Fibroblast of lung (primary cell): ENCODE results near the gene PMS2.
"Not testable (repeated sequence)": the region's sequence is repeated elsewhere in the genome, so short reads cannot be mapped to it uniquely, and the experiment has no call there.

ENCODE experiments used
- CTCF ChIP-seq, 2 donors: IDR thresholded peaks in 1 of 2; conservative IDR thresholded peaks in 1 of 2; 1 replicate in 1 of 2; 2 replicates in 1 of 2; pipeline ENCODE4 v1.5.1; 2011 to 2012; ENCODE audit warnings: low read length in 2 of 2, control low read depth in 1 of 2, inconsistent platforms in 1 of 2, low read depth in 1 of 2, mild to moderate bottlenecking in 1 of 2
- EZH2 ChIP-seq: IDR thresholded peaks from 2 replicates; pipeline ENCODE4 v1.5.1; 2012; ENCODE audit warnings: low read length, control low read depth, mild to moderate bottlenecking; ENCODE audit errors: missing control alignments

- not testable (repeated sequence) for TF ChIP-seq CTCF (conservative IDR thresholded peaks at IDR 0.05 in 1 of 2, IDR thresholded peaks at IDR 0.05 in 1 of 2; ENCODE audit: low read depth in 1 of 2, low read length in 2 of 2); EZH2
These were observed 45.0 kb downstream of the PMS2 start for GRCh38 chr7:5963810-5964209.
